ENCODE measurements around the gene AUTS2.

Gene AUTS2

GRCh38 chr7:70836279-70836678, 1238.0 kb downstream of the AUTS2 start:
- H3K4me3 ChIP-seq (ENCODE audit: low read depth, low read length) = no peak overlapping the region
- DNase-seq (ENCODE audit: low read depth, low spot score) = no peak
- ChIA-PET CTCF (interaction anchor here (2.4 kb wide), 1 partner anchor 7 kb away, joined by 11 read pairs; no protein-coding TSS in a partner anchor), POLR2A (no interaction called here)
- TF ChIP-seq CTCF (IDR thresholded peaks at IDR 0.05; ENCODE audit: insufficient read depth, low read length, missing control alignments) = no peak

- ChIA-PET POLR2A (no interaction called here), CTCF (interaction anchor here (2.4 kb wide), 1 partner anchor 8 kb away, joined by 11 read pairs; no protein-coding TSS in a partner anchor)
- no peak for TF ChIP-seq CTCF (IDR thresholded peaks at IDR 0.05; ENCODE audit: insufficient read depth, low read length, missing control alignments)
- H3K4me3 ChIP-seq (ENCODE audit: low read depth, low read length) = no peak overlapping the region
- no peak for DNase-seq (ENCODE audit: low read depth, low spot score)
Measured at GRCh38 chr7:70836946-70837345, 1238.7 kb downstream of the AUTS2 start.

- no peak for TF ChIP-seq CTCF (IDR thresholded peaks at IDR 0.05; ENCODE audit: insufficient read depth, low read length, missing control alignments)
- ChIA-PET CTCF (interaction anchor here (1.2 to 2.4 kb wide), 2 partner anchors 9 to 896 kb away, joined by 5 to 11 read pairs; no protein-coding TSS in a partner anchor), POLR2A (no interaction called here)
- DNase-seq (ENCODE audit: low read depth, low spot score) = no peak
- H3K4me3 ChIP-seq (ENCODE audit: low read depth, low read length) = no peak overlapping the region
Measured at GRCh38 chr7:70837589-70837988, 1239.3 kb downstream of the AUTS2 start.

- ChIA-PET POLR2A (no interaction called here), CTCF (interaction anchor here (1.2 to 2.4 kb wide), 3 partner anchors 10 to 895 kb away, joined by 3 to 11 read pairs (median 5); no protein-coding TSS in a partner anchor)
- no peak for TF ChIP-seq CTCF (IDR thresholded peaks at IDR 0.05; ENCODE audit: insufficient read depth, low read length, missing control alignments)
- no peak overlapping the region for H3K4me3 ChIP-seq (ENCODE audit: low read depth, low read length)
- DNase-seq (ENCODE audit: low read depth, low spot score) = no peak
Measured at GRCh38 chr7:70838292-70838907, 1240.1 kb downstream of the AUTS2 start.
